Stimulated activated CD4-positive, alpha-beta T cell treated with anti-CD3 and anti-CD28 coated beads, Interleukin-4, amount 100 ng/mL, for 1 hour (primary cell): ENCODE measurements around the gene DAPK3.
"Not testable (repeated sequence)": the region's sequence is repeated elsewhere in the genome, so short reads cannot be mapped to it uniquely, and the experiment has no call there.

Source experiments
- DNase-seq: peaks from one replicate; pipeline ENCODE4 v3.0.0-alpha.2; 2020

Gene DAPK3

DNA sequence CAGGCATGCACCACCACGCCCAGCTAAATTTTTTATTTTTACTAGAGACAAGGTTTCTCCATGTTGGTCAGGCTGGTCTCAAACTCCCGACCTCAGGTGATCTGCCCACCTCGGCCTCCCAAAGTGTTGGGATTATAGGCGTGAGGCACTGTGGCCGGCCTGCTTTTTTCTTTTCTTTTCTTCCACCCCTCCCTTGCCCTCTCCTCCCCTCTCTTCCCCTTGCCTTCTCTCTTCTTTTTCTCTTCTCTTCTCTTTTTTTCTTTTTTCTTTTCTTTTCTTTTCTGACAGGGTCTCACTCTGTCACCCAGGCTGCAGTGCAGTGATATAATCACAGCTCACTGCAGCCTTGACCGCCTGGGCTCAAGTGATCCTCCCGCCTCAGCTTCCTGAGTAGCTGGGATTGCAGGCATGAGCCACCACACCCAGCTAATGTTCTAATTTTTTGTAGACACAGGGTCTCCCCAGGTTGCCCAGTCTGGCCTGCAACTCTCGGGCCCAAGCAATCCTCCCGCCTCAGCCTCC, 18.1 kb downstream of the DAPK3 start:
- DNase-seq: not testable (repeated sequence)

DNA sequence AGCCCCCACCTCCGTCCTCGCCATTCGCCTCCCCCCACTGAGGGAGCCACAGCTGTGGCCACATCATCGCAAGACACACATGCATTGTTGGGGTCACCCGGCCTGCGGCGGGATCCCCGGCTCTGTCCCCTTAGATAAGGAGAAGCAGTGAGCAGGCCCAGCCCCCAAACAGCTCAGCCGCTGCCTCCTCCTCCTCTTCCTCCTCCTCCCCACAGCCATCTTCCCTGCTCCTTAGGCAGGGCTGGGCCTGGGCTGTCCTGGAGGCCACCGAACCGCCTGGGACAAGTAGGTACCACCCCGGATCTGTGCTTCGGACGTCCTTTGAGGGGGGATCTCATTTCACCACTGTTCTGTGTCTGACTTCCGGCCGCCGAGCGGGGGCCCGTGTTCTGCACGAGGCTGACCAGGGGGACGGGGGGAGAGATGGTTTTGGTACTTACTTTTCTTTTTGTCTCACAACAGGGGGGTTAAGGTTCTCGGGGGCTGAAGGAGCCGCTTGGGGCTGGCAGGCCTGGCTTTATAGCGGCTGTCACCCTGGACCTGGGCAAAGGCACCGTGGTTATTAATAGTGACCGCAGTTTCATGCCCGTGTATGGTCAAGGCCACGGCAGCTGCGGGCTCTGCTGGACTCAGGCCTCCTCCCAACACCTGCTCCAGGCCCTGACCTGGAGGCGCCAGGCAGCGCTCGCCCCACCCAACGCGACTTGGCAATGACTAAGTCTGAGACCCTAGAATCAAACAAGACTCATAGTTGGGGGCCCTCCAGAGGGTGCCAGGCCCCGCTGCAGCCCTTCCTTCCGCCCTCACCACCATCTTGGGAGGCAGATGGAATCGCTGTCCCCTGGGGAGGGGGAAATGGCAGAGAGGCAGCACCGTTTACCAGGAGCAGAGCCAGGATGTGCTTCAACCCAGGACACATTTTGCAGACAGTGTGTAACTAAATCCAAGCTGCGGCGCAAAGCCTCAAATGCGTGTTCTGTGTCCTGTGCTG, 19.7 kb downstream of the DAPK3 start:
- no peak for DNase-seq

DNA sequence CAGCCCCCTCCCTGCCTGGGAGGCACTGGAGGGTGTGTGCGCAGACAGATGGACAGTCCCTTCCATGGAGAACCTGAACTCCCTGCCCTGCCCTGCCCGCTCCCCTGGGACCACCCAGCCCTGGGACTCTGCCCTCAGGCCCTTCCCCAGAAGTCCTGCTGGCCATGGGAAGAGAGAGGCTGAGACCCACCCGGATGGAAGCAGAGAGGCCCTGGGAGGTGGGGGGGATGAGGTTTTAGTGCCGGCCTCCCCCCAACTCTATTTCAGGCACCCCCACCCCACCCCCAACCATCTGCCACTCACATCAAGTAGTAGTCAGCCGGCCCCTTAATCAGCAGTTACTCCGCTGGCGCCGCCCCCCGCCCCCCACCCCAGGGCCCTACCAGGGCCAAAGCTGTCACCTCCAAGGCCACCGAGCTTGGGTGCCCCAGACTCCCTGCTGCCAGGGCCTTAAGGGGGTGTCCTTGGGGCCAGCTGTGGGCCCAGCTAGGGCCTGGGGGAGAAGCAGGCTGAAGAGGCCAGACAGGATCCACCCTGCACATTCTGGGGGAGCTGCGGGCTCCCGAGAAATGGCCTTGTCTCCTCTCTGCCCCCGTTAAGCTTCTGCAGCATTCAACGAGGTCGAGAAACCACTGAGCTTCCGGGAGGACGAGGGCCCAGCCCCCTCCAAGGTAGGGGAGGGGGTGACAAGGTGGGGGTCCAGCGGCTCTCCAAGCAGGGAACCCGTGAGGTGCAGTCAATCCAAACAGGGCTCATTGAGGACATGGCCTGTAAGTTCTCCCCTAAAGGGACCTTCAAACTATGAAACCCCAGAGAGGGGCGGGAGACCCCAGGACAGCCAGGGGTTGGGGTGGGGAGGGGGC, 20.7 kb downstream of the DAPK3 start:
- DNase-seq: no peak

DNA sequence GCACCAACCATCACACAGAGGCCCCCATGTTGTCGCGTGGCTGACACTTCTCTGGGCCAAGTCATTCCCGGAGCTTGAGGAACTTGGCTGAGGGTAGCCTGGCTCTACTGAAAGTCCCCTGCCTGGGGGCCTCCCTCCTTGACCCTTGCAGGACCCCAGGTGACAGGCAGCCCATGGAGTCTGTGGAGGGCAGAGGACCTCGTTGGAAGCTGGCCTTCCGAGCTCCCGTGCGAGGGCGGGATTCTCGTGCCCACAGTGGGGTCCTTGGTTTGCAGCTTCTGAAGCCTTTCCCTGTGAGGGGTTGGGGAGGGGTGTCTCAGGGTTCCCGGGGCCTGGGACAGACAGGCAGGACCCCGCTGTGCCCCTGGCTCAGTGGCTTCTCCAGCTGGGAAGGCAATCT, 21.6 kb downstream of the DAPK3 start:
- DNase-seq: no peak

DNA sequence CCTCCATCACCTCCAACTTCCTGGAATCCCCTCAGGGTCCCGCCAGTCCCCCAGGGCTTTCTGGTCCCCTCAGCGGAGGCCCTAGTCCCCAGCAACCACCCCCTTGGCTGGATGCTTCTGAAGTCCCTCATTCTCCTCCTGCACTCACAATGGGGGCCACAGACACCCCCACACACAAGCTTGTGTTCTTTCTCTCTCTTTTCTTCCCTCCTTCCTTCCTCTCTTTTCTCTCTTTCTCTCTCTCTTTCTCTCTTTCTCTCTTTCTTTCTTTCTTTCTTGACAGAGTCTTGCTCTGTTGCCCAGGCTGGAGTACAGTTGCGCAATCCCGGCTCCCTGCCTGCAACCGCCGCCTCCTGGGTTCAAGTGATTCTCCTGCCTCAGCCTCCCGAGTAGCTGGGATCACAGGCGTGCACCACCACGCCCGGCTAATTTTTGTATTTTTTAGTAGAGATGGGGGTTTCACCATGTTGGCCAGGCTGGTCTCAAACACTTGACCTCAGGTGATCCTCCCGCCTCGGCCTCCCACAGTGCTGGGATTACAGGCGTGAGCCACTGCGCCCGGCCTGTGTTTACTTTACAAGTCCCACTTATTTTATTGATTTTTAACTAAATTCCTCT, 23.5 kb downstream of the DAPK3 start:
- DNase-seq: not testable (repeated sequence)

DNA sequence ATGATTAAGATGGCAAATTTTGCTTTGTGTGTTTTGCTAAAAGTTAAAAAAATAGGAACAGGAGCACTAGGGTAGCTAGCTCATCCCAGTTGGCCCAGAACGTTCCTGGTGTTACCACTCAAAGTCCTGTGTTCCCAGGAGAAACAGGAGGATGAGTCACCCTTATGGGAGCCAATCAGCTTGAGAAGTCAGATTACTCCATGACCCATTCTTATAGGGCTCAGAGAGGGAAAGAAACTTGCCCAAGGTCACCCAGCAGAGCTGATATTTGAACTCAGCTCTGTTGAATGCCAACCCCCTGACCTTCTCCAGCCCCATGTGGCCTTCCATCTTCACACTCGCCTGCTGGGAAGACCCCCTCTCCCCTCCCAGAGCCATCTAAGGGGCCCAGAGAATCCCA, 25.1 kb downstream of the DAPK3 start:
- no peak for DNase-seq

DNA sequence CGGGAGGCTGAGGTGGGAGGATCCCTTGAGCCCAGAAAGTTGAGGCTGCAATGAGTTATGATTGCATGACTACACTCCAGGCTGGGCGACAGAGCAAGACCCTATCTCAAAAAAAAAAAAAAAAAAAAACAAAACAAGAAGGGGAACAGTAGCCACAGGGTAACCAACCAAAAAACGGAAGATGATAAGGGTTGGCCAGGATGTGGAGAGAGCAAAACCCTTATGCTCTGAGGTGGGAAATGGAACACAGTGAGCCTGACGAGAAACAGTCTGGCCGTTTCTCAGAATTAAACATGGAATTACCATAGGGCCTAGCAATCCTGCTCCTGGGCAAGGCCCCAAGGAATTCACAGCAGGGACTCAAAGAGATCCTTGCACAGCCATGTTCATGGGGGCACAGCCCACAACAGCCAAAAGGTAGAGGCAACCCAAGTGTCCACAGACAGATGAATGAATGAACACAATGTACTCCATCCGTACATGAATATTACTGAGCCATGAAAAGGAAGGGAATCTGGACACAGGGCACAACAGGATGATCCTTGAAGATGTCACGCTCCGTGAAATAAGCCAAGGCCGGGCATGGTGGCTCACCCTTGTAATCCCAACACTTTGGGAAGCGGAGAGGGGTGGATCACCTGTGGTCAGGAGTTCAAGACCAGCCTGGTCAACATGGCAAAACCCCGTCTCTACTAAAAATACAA, 26.7 kb downstream of the DAPK3 start:
- DNase-seq: no peak

DNA sequence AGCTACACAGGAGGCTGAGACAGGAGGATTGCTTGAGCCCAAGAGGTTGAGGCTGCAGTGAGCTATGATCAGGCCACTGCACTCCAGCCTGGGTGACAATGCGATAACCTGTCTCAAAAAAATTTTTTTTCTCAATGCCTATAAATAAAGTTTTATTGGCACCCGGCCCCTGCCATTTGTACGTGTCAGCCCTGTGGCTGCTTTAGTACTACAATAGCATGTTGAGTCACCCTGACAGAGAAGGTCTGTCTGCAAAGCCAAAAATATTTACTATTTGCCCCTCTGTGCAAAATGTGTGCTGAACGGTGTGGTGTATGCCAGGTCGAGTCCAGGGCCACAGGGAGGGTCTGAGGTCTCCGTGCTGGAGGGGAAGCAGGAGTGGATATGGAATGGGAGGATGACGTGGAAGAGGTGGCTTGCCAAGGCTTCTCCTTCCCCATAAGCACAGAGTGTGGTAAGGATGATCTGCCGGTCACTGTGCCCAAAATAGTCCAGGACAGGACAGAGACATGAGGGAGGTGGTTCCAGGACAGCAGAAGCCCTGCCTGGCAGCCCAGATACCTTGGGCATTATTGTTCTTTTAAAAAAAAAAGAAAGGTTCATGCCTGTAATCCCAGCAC, 28.0 kb downstream of the DAPK3 start:
- DNase-seq: no peak

DNA sequence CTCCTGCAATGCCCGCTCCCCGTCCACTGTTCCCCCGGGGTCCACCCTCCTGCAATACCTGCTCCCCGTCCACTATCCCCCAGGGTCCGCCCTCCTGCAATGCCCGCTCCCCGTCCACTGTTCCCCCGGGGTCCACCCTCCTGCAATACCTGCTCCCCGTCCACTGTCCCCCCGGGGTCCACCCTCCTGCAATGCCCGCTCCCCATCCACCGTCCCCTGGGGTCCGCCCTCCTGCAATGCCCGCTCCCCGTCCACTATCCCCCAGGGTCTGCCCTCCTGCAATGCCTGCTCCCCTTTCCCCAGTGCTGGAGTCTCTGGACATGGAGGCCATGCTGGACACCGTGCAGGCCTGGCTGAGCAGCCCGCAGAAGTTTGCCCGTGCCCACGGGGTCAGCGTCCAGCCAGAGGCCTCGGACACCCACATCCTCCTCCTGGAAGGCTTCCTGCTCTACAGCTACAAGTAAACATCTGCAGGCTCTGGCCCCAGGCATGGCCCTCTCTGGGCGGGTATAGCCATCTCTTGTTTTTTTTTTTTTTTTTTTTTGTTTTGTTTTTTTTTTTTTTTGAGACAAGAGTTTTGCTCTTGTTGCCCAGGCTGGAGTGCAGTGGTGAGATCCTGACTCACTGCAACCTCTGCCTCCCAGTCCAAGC, 32.5 kb downstream of the DAPK3 start:
- DNase-seq: not testable (repeated sequence)

DNA sequence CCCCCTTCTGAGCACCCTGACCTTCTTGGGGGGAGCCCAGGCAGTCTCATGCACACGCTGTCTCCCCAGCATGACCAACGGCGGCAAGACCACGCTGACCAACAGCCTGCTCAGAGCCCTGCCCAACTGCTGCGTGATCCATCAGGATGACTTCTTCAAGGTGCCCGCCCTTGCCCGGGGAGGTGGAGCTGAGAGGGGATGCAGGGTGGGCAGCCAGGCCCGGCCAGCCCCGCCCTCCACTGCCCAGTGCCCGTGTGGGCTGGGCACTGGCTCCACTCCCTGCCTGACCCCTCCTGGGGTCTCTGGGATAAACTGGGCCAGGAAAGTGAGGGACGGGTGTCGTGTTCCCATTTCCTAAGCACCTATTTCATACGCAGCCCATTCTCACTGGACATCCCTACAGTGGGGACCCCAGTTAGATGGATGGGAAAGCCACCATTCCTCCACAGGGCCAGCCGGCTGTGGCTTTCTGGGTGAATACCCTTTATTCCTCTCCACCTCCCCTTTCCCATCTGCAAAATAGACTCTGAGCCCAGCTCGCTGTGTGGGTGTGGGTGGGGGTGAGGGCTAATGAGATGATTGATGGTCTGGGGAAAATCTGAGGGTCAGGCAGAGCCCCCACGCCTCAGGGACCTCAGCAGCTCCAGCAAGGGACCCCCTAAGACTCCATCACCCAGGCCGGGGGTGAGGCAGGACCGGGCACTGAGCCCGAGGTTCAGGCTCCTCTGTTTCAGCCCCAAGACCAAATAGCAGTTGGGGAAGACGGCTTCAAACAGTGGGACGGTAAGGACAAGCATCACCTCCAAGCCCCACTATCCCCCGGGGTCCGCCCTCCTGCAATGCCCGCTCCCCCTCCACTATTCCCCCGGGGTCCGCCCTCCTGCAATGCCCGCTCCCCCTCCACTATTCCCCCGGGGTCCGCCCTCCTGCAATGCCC, 34.1 kb downstream of the DAPK3 start:
- DNase-seq: no peak

DNA sequence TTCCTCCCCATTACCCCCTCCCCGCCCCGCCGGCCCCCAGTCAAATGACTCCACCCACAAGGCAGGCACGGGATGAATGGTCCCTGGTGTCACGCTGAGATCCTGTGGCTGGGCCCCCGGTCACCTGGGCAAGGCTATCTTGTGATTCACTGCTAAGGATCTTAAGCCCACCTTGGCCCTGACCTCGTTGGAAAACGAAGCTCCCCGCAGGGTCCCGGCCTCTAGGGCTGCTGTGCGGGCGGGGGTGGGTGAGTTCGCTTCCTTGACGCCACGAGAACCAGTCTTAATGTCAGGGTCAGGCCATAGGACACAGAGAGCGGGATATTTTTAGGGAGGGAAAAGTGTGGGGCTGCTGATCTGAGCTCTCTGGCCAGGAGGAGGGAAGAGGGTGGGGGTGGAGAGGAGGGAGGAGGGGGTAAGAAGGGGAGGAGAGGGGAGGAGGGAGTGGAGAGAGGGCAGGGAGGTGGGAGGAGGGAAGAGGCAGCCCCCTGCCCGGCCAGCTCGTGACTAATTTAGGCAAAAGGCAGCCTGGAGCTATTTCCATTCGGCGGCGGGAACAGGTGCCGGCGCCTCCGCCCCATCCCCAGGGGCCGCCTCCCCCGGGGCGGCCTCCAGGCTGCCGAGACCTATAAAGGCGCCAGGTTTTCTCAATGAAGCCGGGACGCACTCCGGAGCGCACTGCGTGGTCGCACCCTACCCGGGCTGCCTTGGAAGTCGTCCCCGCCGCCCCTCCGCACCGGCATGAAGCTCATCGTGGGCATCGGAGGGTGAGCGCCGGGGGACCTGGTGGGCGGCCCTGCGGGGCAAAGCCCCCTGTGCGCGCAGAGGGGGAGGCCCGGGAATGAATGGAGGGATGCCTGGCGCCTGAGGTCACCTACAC, 37.7 kb downstream of the DAPK3 start, which contains the start of gene NMRK2:
NMRK2 (plus strand) TSS at position 139 of the 880 bp plus-strand sequence; CDS start at position 742, 603 bp downstream.
- no peak for DNase-seq

DNA sequence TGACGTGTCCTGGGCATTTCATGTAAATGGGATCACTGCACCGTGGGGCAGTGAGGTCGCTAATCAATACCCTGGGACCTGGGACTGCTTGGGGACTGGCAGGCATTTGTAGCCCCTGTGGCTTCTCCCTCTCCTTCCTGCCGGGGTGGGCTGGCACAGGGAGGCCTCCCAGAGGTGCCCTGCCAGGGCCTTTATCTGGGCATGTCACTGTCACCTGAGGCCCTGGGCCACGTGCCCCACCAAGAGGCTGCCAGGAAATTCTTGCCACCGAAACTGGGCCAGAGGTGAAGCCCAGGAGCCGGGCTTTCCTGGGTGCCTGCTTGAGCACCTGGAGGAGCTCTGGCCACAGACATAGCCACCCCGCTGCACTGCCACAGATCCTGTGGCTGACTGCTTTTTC, 39.9 kb downstream of the DAPK3 start:
- no peak for DNase-seq

DNA sequence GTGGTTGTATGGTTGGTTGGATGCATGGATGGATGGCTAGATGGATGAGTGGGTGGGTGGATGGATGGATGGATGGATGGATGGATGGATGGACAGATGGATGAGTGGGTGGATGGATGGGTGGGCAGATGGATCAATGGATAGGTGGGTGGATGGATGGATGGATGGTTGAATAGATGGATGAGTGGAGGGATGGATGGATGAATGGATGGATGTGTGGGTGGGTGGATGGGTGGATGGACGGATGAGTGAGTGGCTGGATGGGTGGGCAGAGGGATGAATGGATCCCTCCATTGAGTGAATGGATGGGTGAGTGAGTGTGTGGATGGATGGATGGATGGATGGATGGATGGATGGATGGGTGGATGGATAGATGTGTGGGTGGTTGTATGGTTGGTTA, 47.0 kb downstream of the DAPK3 start:
- no peak for DNase-seq

DNA sequence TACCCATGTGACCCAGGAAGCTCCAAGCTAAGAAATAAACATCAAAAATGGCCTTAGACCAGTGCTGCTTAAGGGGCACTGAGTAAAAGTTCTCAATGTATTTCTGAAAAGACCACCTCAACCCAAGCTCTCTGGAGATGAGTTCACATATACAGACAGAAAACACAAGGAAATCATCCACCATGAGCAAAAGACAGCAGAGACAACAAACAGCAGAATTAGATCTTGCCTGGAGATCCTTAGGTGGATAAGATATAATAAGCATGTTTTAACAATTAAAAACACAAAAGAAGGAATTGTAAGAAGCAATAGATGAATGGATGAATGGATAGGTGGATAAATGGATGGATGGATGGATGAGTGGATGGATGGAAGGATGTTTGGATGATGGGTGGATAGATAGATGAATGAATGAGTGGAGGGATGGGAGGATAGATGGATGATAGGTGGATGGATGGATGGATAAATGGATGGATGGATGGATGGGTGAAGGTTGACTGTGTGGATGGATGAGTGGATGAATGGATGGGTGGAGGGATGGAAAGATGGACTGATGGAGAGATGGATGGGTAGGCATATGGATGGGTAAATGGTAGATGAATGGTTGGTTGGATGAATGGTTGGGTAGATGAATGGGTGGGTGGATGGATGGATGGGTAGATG, 47.7 kb downstream of the DAPK3 start:
- no peak for DNase-seq

DNA sequence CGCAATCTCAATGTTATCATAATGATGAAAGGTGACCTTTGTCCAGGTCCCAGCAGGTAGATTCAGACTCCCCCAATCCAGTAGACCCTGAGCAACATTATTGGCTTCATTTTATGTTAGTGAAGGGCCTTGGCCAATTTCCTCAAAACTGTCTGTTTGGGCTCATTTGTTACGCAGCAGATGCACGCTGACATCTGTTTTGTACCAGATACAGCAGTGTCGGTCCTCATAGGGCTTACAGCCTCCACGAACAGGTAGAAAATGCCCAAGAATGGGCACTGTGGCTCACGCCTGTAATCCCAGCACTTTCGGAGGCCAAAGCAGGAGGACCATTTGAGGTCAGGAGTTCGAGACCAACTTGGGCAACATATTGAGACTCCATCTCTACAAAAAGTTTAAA, 51.1 kb downstream of the DAPK3 start:
- DNase-seq: no peak

DNA sequence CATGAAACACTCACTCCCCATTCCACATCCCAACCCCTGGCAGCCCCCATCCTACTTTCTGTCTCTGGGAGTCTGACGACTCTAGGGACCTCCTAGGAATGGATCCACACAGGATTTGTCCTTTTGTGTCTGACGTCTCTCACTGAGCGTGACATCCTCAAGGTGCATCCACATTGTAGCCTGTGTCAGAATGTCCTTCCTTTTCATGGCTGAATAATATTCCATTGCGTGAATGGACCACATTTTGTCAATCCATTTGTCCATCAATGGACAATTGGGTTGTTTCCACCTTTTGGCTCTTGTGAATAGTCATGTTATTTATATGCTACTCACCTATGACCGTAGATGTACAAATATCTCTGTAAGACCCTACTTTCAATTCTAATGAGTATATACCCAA, 54.9 kb downstream of the DAPK3 start:
- DNase-seq: no peak

DNA sequence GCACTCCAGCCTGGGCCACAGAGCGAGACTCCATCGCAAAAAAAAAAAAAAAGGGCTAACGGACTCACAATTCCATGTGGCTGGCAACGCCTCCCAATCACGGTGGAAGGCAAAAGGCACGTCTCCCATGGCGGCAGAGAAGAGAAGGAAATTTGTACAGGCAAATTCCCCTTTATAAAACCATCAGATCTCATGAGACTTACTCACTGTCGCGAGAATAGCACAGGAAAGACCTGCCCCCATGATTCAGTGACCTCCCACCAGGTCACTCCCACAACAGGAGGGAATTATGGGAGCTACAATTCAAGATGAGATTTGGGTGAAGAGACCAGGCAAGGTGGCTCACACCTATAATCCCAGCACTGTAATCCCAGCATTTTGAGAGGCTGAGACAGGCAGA, 56.7 kb downstream of the DAPK3 start:
- DNase-seq: no peak

DNA sequence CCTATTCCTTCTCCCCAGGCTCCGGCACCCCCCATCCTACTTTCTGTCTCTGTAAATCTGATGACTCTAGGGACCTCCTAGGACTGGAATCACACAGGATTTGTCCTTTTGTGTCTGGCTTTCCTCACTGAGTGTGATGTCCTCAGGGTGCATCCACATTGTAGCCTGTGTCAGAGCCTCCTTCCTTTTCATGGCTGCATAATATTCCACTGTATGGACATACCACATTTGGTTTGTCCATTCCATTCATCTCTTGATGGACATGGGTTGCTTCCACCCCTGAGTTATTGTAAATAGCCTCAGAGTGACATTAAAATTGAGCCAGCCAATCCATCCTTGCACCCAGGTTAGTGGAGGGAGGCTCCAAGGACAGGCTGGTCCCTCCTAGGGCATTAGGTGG, 60.8 kb downstream of the DAPK3 start:
- DNase-seq: no peak
